IMR-90 (cell line): ENCODE results near the gene TDRD12. TPM values are rescaled to one million over a fixed set of nuclear protein-coding genes. Genes with fewer than 3 reads are reported as not detected.

Experiments used
- ATAC-seq: fragments of 200-7000 bp; cut with Tn5 transposase; 2 replicates; pipeline ENCODE4 v1.9.1; 2020; ENCODE audit warnings: low read depth, mild to moderate bottlenecking, moderate library complexity
- BruUV-seq: library from RNA; stranded (reverse); fragments of 400-500 nt; replicated peaks from 2 replicates; lab custom pipeline; 2021; lab: Mats Ljungman, UMichigan
- CTCF ChIA-PET: fragments of 300-600 bp; formaldehyde crosslinking; extraction: SDS; loops from one replicate; lab custom pipeline; 2021; ENCODE audit warnings: antibody characterized with exemption; lab: Yijun Ruan, JAX
- POLR2A ChIA-PET: fragments of 300-600 bp; sonication (Branson Sonifier 250); formaldehyde crosslinking; loops from one replicate; lab custom pipeline; 2022; ENCODE audit warnings: antibody characterized with exemption; ENCODE audit not compliant: unreplicated experiment; lab: Charles Lee
- DNase-seq: peaks from one replicate; pipeline ENCODE4 v3.0.0; 2013
- H2AFZ ChIP-seq: replicated peaks from 2 replicates; pipeline ENCODE3; 2013; ENCODE audit warnings: low read length, mild to moderate bottlenecking; ENCODE audit not compliant: poor library complexity
- H2AK5ac ChIP-seq: 2 replicates; pipeline ENCODE4 v1.6.1; 2013; ENCODE audit warnings: low read depth, low read length, inconsistent platforms
- H2AK9ac ChIP-seq: replicated peaks from 2 replicates; pipeline ENCODE3; 2013; ENCODE audit warnings: mild to moderate bottlenecking, low read depth, low read length, moderate library complexity; ENCODE audit not compliant: poor library complexity
- H2BK120ac ChIP-seq: 2 replicates; pipeline ENCODE4 v1.6.1; 2013; ENCODE audit warnings: low read depth, low read length, inconsistent platforms
- H2BK15ac ChIP-seq: 3 replicates; pipeline ENCODE4 v1.6.1; 2013; ENCODE audit warnings: low read depth, low read length, inconsistent platforms
- H2BK20ac ChIP-seq: 2 replicates; pipeline ENCODE4 v1.6.1; 2013; ENCODE audit warnings: low read depth, mild to moderate bottlenecking, inconsistent platforms, low read length, moderate library complexity
- H2BK5ac ChIP-seq: 2 replicates; pipeline ENCODE4 v1.6.1; 2013; ENCODE audit warnings: mild to moderate bottlenecking, low read depth, low read length, inconsistent platforms; ENCODE audit not compliant: poor library complexity, severe bottlenecking
- H3K14ac ChIP-seq: replicated peaks from 2 replicates; pipeline ENCODE4 v1.6.1; 2013; ENCODE audit warnings: low read depth, low read length, inconsistent platforms
- H3K18ac ChIP-seq: 2 replicates; pipeline ENCODE4 v1.6.1; 2013; ENCODE audit warnings: low read depth, low read length, control low read depth
- H3K23ac ChIP-seq: 2 replicates; pipeline ENCODE4 v1.6.1; 2013; ENCODE audit warnings: low read depth, low read length, inconsistent platforms
- H3K27ac ChIP-seq: 2 replicates; pipeline ENCODE4 v1.5.1; 2013; ENCODE audit warnings: mild to moderate bottlenecking, control low read depth, low read length; ENCODE audit not compliant: insufficient read depth
- H3K27me3 ChIP-seq: 2 replicates; pipeline ENCODE4 v1.6.1; 2013; ENCODE audit warnings: low read length; ENCODE audit not compliant: control insufficient read depth, insufficient read depth
- H3K36me3 ChIP-seq: 2 replicates; pipeline ENCODE4 v1.6.1; 2013; ENCODE audit warnings: low read length, mixed read lengths; ENCODE audit not compliant: control insufficient read depth, insufficient read depth
- H3K4ac ChIP-seq: 2 replicates; pipeline ENCODE4 v1.6.1; 2013; ENCODE audit warnings: low read depth, low read length, inconsistent platforms
- H3K4me1 ChIP-seq: 2 replicates; pipeline ENCODE4 v1.6.1; 2013; ENCODE audit warnings: low read length, mixed read lengths; ENCODE audit not compliant: control insufficient read depth, insufficient read depth
- H3K4me2 ChIP-seq: 2 replicates; pipeline ENCODE4 v1.6.1; 2013; ENCODE audit warnings: low read depth, mild to moderate bottlenecking, control low read depth, low read length, moderate library complexity
- H3K4me3 ChIP-seq: 2 replicates; pipeline ENCODE4 v1.5.1; 2013; ENCODE audit warnings: low read depth, mild to moderate bottlenecking, control low read depth, low read length, moderate library complexity; ENCODE audit not compliant: insufficient read depth
- H3K56ac ChIP-seq: 2 replicates; pipeline ENCODE4 v1.6.1; 2013; ENCODE audit warnings: low read length, inconsistent platforms; ENCODE audit not compliant: insufficient read depth; ENCODE audit errors: extremely low read depth
- H3K79me1 ChIP-seq, 2 experiments: 2 replicates each; pipeline ENCODE4 v1.6.1; 2013; ENCODE audit warnings: low read length in 2 of 2, inconsistent platforms in 1 of 2, low read depth in 1 of 2
- H3K9ac ChIP-seq: 2 replicates; pipeline ENCODE4 v1.6.1; 2013; ENCODE audit warnings: low read depth, low read length, control low read depth
- H3K9me1 ChIP-seq: 2 replicates; pipeline ENCODE4 v1.6.1; 2013; ENCODE audit warnings: low read length, inconsistent platforms; ENCODE audit not compliant: insufficient read depth
- H3K9me3 ChIP-seq: 2 replicates; pipeline ENCODE4 v1.6.1; 2013; ENCODE audit warnings: low read length; ENCODE audit not compliant: control insufficient read depth, insufficient read depth
- H4K20me1 ChIP-seq: 2 replicates; pipeline ENCODE4 v1.6.1; 2013; ENCODE audit warnings: low read length, inconsistent platforms; ENCODE audit not compliant: insufficient read depth
- H4K5ac ChIP-seq: 2 replicates; pipeline ENCODE4 v1.6.1; 2013; ENCODE audit warnings: mild to moderate bottlenecking, low read depth, low read length, control low read depth
- H4K8ac ChIP-seq, 2 experiments: 2 replicates each; pipeline ENCODE4 v1.6.1; 2013; ENCODE audit warnings: low read depth in 2 of 2, low read length in 2 of 2, control low read depth in 1 of 2, inconsistent platforms in 1 of 2
- H4K91ac ChIP-seq: 2 replicates; pipeline ENCODE4 v1.6.1; 2013; ENCODE audit warnings: low read depth, low read length, inconsistent platforms; ENCODE audit not compliant: insufficient read depth
- BHLHE40 ChIP-seq: fragments of 150-350 bp; IDR thresholded peaks from 2 replicates; pipeline ENCODE4 v1.6.1; 2016; ENCODE audit warnings: mild to moderate bottlenecking, low read depth, low read length
- CHD1 ChIP-seq: IDR thresholded peaks from 2 replicates; pipeline ENCODE4 v1.6.1; 2012; ENCODE audit warnings: low read depth, low read length, improper control_type of control experiment
- ELK1 ChIP-seq: fragments of 150-350 bp; IDR thresholded peaks from 2 replicates; pipeline ENCODE4 v1.6.1; 2016; ENCODE audit warnings: low read depth, mild to moderate bottlenecking, low read length, moderate library complexity, borderline replicate concordance
- FOS ChIP-seq: fragments of 150-350 bp; IDR thresholded peaks from 2 replicates; pipeline ENCODE4 v1.6.1; 2016; ENCODE audit warnings: low read depth, low read length
- MAFK ChIP-seq: IDR thresholded peaks from 2 replicates; pipeline ENCODE4 v1.6.1; 2012; ENCODE audit warnings: low read depth, low read length, improper control_type of control experiment
- MAZ ChIP-seq: IDR thresholded peaks from 2 replicates; pipeline ENCODE4 v1.6.1; 2012; ENCODE audit warnings: low read depth, mild to moderate bottlenecking, low read length, improper control_type of control experiment, moderate library complexity, borderline replicate concordance
- MXI1 ChIP-seq: IDR thresholded peaks from 2 replicates; pipeline ENCODE4 v1.6.1; 2012; ENCODE audit warnings: low read depth, mild to moderate bottlenecking, low read length, moderate library complexity, borderline replicate concordance
- NFE2L2 ChIP-seq: fragments of 150-350 bp; IDR thresholded peaks from 2 replicates; pipeline ENCODE4 v1.6.1; 2016; ENCODE audit warnings: low read depth, mild to moderate bottlenecking, low read length
- POLR2A ChIP-seq: IDR thresholded peaks from 2 replicates; pipeline ENCODE4 v1.6.1; 2012; ENCODE audit warnings: mild to moderate bottlenecking, low read depth, low read length
- RAD21 ChIP-seq: IDR thresholded peaks from 2 replicates; pipeline ENCODE4 v1.6.1; 2012; ENCODE audit warnings: low read length, improper control_type of control experiment
- RCOR1 ChIP-seq: IDR thresholded peaks from 2 replicates; pipeline ENCODE4 v1.6.1; 2012; ENCODE audit warnings: mild to moderate bottlenecking, low read length, improper control_type of control experiment; ENCODE audit not compliant: insufficient replicate concordance
- SMC3 ChIP-seq: fragments of 150-350 bp; IDR thresholded peaks from 2 replicates; pipeline ENCODE4 v1.6.1; 2016; ENCODE audit warnings: low read depth, mild to moderate bottlenecking, antibody characterized with exemption, low read length, moderate library complexity
- USF2 ChIP-seq: fragments of 150-350 bp; IDR thresholded peaks from 2 replicates; pipeline ENCODE4 v1.6.1; 2017; ENCODE audit warnings: mild to moderate bottlenecking, antibody characterized with exemption, low read length, low read depth
- WGBS, 2 experiments: methylation state at CpG; one replicate each; pipeline versions ENCODE4 v1.1.5 to v1.1.7; 2013; ENCODE audit warnings: missing lambda C conversion rate in 2 of 2; ENCODE audit not compliant: insufficient read length in 1 of 2; ENCODE audit errors: extremely low coverage in 2 of 2; 5-methylcytosine and 5-hydroxymethylcytosine counted together
- dilution Hi-C: fragments of 300-500 bp; cut with HindIII; formaldehyde crosslinking; loops from one replicate; pipeline ENCODE4 v1.14.3; 2018; ENCODE audit warnings: low sequenced_read_pairs; ENCODE audit not compliant: unreplicated experiment
- in situ Hi-C: fragments of 300-500 bp; cut with MboI; formaldehyde crosslinking; loops from 3 replicates; pipeline ENCODE4 v1.14.3; 2019; ENCODE audit warnings: low sequenced_read_pairs, inconsistent platforms, mixed read lengths
- intact Hi-C: fragments of 100-400 bp; cut with micrococcal nuclease; formaldehyde crosslinking; loops from 2 replicates; pipeline ENCODE4 v1.10.0; 2022
- polyA plus RNA-seq, 3 experiments: library from polyadenylated mRNA; depleted of rRNA; stranded (reverse); fragments of >200 nt; gene quantifications; 2 replicates each; pipeline ENCODE4 v1.2.3, GENCODE V29; 2012; ENCODE audit warnings: low replicate concordance in 1 of 3
- total RNA-seq: library from RNA; depleted of rRNA; stranded (reverse); fragments of >200 nt; gene quantifications from 2 replicates; pipeline ENCODE4 v1.2.3, GENCODE V29; 2012

TDRD12 gene
- total and polyA plus RNA-seq, 2 of the 4 experiments (the other 2 are of a cell fraction) = under 0.01 to 0.07 TPM

- H3K4me1 ChIP-seq = peaks cover 9% of the 10 kb centered on the region; the same call in 1 of the 2 replicates
- peak within 1 kb of the TSS; percentile 87 for H3K23ac ChIP-seq
- dilution Hi-C loops (no loop called here), in situ Hi-C loops (no loop called here), intact Hi-C loops (loop anchor here (1.0 to 5.0 kb wide), 2 partner anchors 242 to 394 kb away; no protein-coding TSS in a partner anchor)
- TF ChIP-seq RCOR1 (no peak), ELK1 (no peak), CHD1 (no peak), USF2 (no peak), MAZ (peak; percentile 83; the same call in 1 of the 2 replicates), SMC3 (no peak), MXI1 (peak; percentile 22; the same call in 1 of the 2 replicates), MAFK (no peak), FOS (peak; percentile 45; the same call in 1 of the 2 replicates), BHLHE40 (peak; percentile 46), RAD21 (no peak), NFE2L2 (no peak), POLR2A (peak; percentile 38; the same call in 1 of the 2 replicates)
- H2BK120ac ChIP-seq = no peak within 1 kb of the TSS
- H2BK20ac ChIP-seq = no peak within 1 kb of the TSS
- no TSS peak for BruUV-seq
- peaks cover 23 to 39% of the 10 kb centered on the region in 2 experiments for H3K79me1 ChIP-seq
- CTCF ChIA-PET = no interaction called here
- H3K9me3 ChIP-seq = no peaks in the 10 kb centered on the region
- peaks cover 14% of the 10 kb centered on the region for H3K9me1 ChIP-seq
- H3K4me2 ChIP-seq = peak within 1 kb of the TSS; percentile 96
- peaks cover 32% of the 10 kb centered on the region for H3K27me3 ChIP-seq
- ATAC-seq (peak; percentile 95), DNase-seq (peak; percentile 96)
- peak within 1 kb of the TSS; percentile 99 for H2AFZ ChIP-seq
- H3K9ac ChIP-seq = peak within 1 kb of the TSS; percentile 87
- no peaks in the 10 kb centered on the region for H3K36me3 ChIP-seq
- no peak within 1 kb of the TSS; the same call in 1 of the 2 replicates for H2AK5ac ChIP-seq
- H4K91ac ChIP-seq = peak within 1 kb of the TSS; percentile 22
- H3K14ac ChIP-seq = peak within 1 kb of the TSS; percentile 90
- POLR2A ChIA-PET = no interaction called here
- no peak within 1 kb of the TSS for H2BK15ac ChIP-seq
- H3K4me3 ChIP-seq = peak within 1 kb of the TSS; percentile 97
- peak within 1 kb of the TSS; percentile 81 for H3K27ac ChIP-seq
- H3K18ac ChIP-seq = no peak within 1 kb of the TSS
- peak within 1 kb of the TSS; percentile 80 for H2BK5ac ChIP-seq
- H3K4ac ChIP-seq = peak within 1 kb of the TSS; percentile 63
- H4K5ac ChIP-seq = peak within 1 kb of the TSS; percentile 42; the same call in 1 of the 2 replicates
- WGBS, 2 experiments = 0% methylated on average over 14 of the region's 75 CpGs; no CpG with 5 or more reads in 1 of the 2 experiments
- H2AK9ac ChIP-seq = peak within 1 kb of the TSS; percentile 93
- H3K56ac ChIP-seq = 0 out of 2 replicates have a peak within 1 kb of the TSS, but pooled peaks have one; percentile 21
- H4K8ac ChIP-seq = peak within 1 kb of the TSS; percentile 71 to 79
- H4K20me1 ChIP-seq = peaks cover 32% of the 10 kb centered on the region
Observed at GRCh38 chr19:32674931-32675719, 44.4 kb upstream of the TDRD12 start, which contains the start of gene ANKRD27. Gene ANKRD27, minus strand, starts transcription at chr19:32675180. Its CDS starts 16,165 bp downstream, at chr19:32659015.
